ENCODE measurements around the gene MCC.

The MCC gene

DNA sequence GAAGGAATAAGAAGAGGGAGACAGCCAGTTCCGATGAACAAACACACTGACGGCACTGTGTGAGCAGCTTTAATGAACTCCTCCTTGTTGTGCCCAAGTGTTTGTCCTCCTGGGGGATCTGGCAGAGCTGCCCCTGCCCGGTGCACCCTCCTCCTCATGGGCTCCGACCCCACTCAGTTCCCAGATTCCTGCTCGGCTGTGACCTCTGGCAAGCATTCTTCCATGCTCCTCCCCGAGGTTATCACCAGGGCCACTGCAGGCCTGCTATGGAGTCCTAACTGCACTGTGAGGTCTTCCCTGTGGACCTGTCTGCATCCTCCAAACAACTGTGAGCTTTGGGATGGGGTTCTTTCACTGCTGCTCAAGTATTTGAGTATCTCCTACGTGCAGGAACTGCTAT is 369.5 kb downstream of the MCC start:
- in situ Hi-C loops (cut with HindIII; ENCODE audit: low sequenced_read_pairs) = no loop called here

DNA sequence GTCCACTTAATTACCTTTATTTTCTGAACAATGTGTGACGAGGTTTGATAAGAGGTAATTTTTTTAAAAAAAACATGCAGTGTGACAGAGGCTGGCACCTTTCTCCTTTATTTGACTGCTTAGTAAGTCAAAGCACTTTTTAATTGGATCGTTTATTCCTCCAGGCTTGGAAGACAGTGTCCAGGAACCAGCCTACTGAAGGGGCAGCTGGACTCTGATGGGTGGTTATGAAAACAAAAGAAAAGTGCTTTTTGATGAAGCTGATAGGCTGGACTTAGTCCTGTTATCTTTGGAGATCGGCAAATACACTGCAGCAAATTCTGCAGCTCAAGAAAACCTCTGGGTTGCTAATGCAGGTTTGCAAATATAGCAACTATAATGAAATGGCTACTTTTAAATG is 370.0 kb downstream of the MCC start:
- H3K4me3 ChIP-seq (ENCODE audit: low read depth, low read length) = no peak overlapping the region
- in situ Hi-C loops (cut with HindIII; ENCODE audit: low sequenced_read_pairs) = no loop called here
- no peak for DNase-seq (ENCODE audit: low read depth)
- TF ChIP-seq, protein P1, sequence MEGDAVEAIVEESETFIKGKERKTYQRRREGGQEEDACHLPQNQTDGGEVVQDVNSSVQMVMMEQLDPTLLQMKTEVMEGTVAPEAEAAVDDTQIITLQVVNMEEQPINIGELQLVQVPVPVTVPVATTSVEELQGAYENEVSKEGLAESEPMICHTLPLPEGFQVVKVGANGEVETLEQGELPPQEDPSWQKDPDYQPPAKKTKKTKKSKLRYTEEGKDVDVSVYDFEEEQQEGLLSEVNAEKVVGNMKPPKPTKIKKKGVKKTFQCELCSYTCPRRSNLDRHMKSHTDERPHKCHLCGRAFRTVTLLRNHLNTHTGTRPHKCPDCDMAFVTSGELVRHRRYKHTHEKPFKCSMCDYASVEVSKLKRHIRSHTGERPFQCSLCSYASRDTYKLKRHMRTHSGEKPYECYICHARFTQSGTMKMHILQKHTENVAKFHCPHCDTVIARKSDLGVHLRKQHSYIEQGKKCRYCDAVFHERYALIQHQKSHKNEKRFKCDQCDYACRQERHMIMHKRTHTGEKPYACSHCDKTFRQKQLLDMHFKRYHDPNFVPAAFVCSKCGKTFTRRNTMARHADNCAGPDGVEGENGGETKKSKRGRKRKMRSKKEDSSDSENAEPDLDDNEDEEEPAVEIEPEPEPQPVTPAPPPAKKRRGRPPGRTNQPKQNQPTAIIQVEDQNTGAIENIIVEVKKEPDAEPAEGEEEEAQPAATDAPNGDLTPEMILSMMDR (IDR thresholded peaks at IDR 0.05; ENCODE audit: low read depth, low read length, missing control alignments) = no peak

More for the DNA sequence above, 369.5 kb downstream of the MCC start:
- no peak overlapping the region for H3K4me3 ChIP-seq (ENCODE audit: low read depth, low read length)
- TF ChIP-seq, protein P1 (IDR thresholded peaks at IDR 0.05; ENCODE audit: low read depth, low read length, missing control alignments) = no peak
- DNase-seq (ENCODE audit: low read depth) = no peak

DNA sequence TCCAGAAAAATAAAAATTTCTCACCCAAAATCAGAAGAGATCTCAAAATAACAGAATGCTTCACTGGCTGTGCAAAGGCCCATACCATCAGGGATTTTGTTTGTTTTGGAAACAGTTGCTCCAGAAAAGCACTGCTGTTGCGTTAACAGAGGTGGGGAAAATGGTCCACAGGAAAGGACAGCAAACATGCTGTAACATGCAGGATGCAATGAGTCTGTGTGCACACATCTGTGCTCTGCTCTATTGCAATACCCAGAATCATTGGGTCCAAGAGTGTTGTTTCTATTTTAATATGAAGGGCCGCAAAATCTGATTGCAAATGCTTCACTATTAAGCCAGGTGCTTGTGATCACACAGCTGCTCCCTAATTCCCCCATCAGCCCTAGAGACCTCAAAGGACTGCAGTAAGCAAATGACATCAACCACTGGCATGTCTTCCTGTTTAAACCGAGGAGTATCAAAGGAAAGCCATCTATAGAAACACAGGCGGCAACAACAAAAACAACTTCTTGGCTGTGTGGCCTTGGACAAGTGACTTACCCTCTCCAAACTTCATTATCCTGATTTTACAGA is 370.6 kb downstream of the MCC start:
- in situ Hi-C loops (cut with HindIII; ENCODE audit: low sequenced_read_pairs) = no loop called here
- DNase-seq (ENCODE audit: low read depth) = no peak
- H3K4me3 ChIP-seq (ENCODE audit: low read depth, low read length) = no peak overlapping the region
- TF ChIP-seq, protein P1 (IDR thresholded peaks at IDR 0.05; ENCODE audit: low read depth, low read length, missing control alignments) = no peak

DNA sequence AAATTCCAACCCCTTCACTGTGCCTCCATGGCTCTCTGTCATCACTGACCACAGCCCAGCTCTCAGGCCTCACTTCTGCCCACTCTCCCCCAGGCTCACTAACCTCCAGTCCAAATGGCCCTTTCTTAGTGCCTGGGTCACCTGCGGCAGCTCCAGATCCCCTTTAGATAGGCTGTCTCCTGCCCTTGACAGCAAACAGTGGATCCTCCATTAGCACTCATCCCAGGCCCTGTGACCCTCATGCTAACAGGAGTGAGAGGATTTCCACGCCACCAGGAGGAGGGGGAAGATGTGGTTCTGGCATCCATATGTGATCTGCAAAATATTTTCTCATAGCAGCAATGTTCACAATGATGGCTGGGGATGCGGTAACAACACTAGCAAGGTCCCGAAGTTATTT is 372.3 kb downstream of the MCC start:
- no peak for DNase-seq (ENCODE audit: low read depth)
- H3K4me3 ChIP-seq (ENCODE audit: low read depth, low read length) = no peak overlapping the region
- TF ChIP-seq, protein P1 (IDR thresholded peaks at IDR 0.05; ENCODE audit: low read depth, low read length, missing control alignments) = no peak
- in situ Hi-C loops (cut with HindIII; ENCODE audit: low sequenced_read_pairs) = no loop called here

DNA sequence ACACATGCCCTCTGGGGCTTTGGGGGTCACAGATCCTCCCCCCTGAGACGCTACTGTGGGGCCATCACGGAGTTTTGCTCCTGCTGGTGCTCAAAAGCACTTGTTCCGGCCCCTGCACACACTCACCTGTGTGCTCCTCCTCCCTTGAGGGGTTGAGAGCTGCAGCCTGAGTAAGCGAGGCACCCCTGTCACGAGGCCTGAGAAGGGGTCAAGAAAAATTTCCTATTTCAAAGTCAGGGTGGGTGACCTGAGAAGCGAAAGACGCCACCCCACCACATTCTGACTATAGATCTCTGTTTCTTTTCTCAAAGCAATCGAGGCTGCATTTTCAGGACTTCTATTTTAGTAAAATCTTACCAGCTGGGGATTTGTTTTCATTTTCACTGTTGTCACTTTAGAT is 373.2 kb downstream of the MCC start:
- TF ChIP-seq, protein P1 (IDR thresholded peaks at IDR 0.05; ENCODE audit: low read depth, low read length, missing control alignments) = no peak
- H3K4me3 ChIP-seq (ENCODE audit: low read depth, low read length) = no peak overlapping the region
- DNase-seq (ENCODE audit: low read depth) = no peak
- in situ Hi-C loops (cut with HindIII; ENCODE audit: low sequenced_read_pairs) = no loop called here

DNA sequence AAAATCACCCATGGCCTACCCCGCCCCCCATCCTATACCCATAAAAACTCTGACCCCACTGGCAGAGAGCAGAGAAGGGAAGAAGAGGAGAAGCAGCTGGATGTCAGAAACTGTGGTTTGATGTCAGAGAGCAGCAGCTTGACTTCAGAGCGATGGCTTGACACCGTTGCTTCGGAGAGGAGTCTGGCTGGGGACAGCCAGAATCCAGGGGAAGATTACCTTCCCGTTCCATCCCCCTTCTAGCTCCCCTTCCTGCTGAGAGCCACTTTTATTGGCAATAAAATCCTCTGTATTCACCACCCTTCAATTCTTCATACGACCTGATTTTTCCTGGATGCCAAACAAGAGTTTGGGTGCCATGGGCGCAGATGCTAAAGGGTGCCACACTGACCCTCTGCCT is 373.7 kb downstream of the MCC start:
- no peak overlapping the region for H3K4me3 ChIP-seq (ENCODE audit: low read depth, low read length)
- in situ Hi-C loops (cut with HindIII; ENCODE audit: low sequenced_read_pairs) = no loop called here
- DNase-seq (ENCODE audit: low read depth) = no peak
- TF ChIP-seq, protein P1 (IDR thresholded peaks at IDR 0.05; ENCODE audit: low read depth, low read length, missing control alignments) = no peak

Data from astrocyte of the cerebellum (primary cell).